Caco-2 (cell line): ENCODE measurements around the gene SH3BP5. TPM values are rescaled to one million over a fixed set of nuclear protein-coding genes. Genes with fewer than 3 reads are reported as not detected.
A peak's percentile ranks its signal among the peaks of the same experiment; 100 is the strongest.

Source experiments
- BruUV-seq: library from RNA; stranded (reverse); fragments of 400-500 nt; replicated peaks from 2 replicates; lab custom pipeline; 2021; lab: Mats Ljungman, UMichigan
- CTCF ChIA-PET: fragments of 300-600 bp; sonication (Branson Sonifier 250); formaldehyde crosslinking; loops from one replicate; lab custom pipeline; 2022; ENCODE audit warnings: antibody characterized with exemption; lab: Charles Lee
- POLR2A ChIA-PET: fragments of 300-600 bp; sonication (Branson Sonifier 250); formaldehyde crosslinking; loops from one replicate; lab custom pipeline; 2022; ENCODE audit warnings: antibody characterized with exemption; lab: Charles Lee
- DNase-seq, 2 experiments: peaks; one replicate each; pipeline versions ENCODE4 v3.0.0 to v3.0.0-alpha.2; 2020 to 2022
- H3K27me3 ChIP-seq: replicated peaks from 2 replicates; pipeline ENCODE4 v1.6.0; 2011; ENCODE audit warnings: low read length; ENCODE audit not compliant: control insufficient read depth, insufficient read depth
- H3K36me3 ChIP-seq: 2 replicates; pipeline ENCODE4 v1.5.1; 2011; ENCODE audit warnings: low read length; ENCODE audit not compliant: control insufficient read depth, insufficient read depth
- H3K4me1 ChIP-seq: fragments of 250-450 bp; sonication (Bioruptor Pico); 2 replicates; pipeline ENCODE4 v1.5.1; 2020; ENCODE audit warnings: mild to moderate bottlenecking
- H3K4me3 ChIP-seq: 2 replicates; pipeline ENCODE4 v1.5.1; 2011; ENCODE audit warnings: low read depth, mild to moderate bottlenecking, control low read depth, low read length
- H3K9me3 ChIP-seq: fragments of 250-450 bp; sonication (Bioruptor Pico); 2 replicates; pipeline ENCODE4 v1.5.1; 2020; ENCODE audit warnings: mild to moderate bottlenecking, moderate library complexity
- H3K27ac Mint-ChIP-seq: one replicate; pipeline ENCODE4 v1.8.0; 2022; ENCODE audit warnings: mixed read lengths; ENCODE audit not compliant: unreplicated experiment
- H3K27me3 Mint-ChIP-seq: one replicate; pipeline ENCODE4 v1.8.0; 2022; ENCODE audit warnings: mixed read lengths; ENCODE audit not compliant: insufficient read depth, unreplicated experiment
- H3K36me3 Mint-ChIP-seq: one replicate; pipeline ENCODE4 v1.8.0; 2022; ENCODE audit warnings: mild to moderate bottlenecking, mixed read lengths; ENCODE audit not compliant: insufficient read depth, unreplicated experiment
- H3K4me1 Mint-ChIP-seq: one replicate; pipeline ENCODE4 v1.8.0; 2022; ENCODE audit warnings: low read depth, mixed read lengths; ENCODE audit not compliant: unreplicated experiment
- H3K4me3 Mint-ChIP-seq: one replicate; pipeline ENCODE4 v1.8.0; 2022; ENCODE audit warnings: mild to moderate bottlenecking, moderate library complexity, mixed read lengths; ENCODE audit not compliant: unreplicated experiment
- H3K9me3 Mint-ChIP-seq: one replicate; pipeline ENCODE4 v1.8.0; 2022; ENCODE audit warnings: mixed read lengths; ENCODE audit not compliant: unreplicated experiment
- intact Hi-C: fragments of 100-400 bp; cut with micrococcal nuclease; formaldehyde crosslinking; loops from one replicate; pipeline ENCODE4 v1.10.0; 2022; ENCODE audit not compliant: unreplicated experiment
- total RNA-seq: library from RNA; stranded (reverse); gene quantifications from 2 replicates; pipeline ENCODE4 v1.2.3, GENCODE V29; 2022
- TF ChIP-seq, protein P1 (sequence below), 2 experiments: fragments of 200-600 bp in 1 of 2; IDR thresholded peaks; 1 replicate in 1 of 2; 2 replicates in 1 of 2; pipeline versions ENCODE4 v1.5.1 to v1.8.0; 2011 to 2022; ENCODE audit warnings: antibody characterized with exemption in 1 of 2, control low read depth in 1 of 2, inconsistent platforms in 1 of 2, low read depth in 1 of 2, low read length in 1 of 2, mild to moderate bottlenecking in 1 of 2, moderate library complexity in 1 of 2; ENCODE audit not compliant: insufficient read depth in 1 of 2, severe bottlenecking in 1 of 2, unreplicated experiment in 1 of 2

The SH3BP5 gene
- total RNA-seq, 1 experiment from 2014 or later = 26.1 TPM

GRCh38 chr3:15327941-15328340 is 4.4 kb downstream of the SH3BP5 start:
- no peak for DNase-seq
- intact Hi-C loops = no loop called here
- H3K4me1 Mint-ChIP-seq = peaks cover 23% of the 10 kb centered on the region

DNA sequence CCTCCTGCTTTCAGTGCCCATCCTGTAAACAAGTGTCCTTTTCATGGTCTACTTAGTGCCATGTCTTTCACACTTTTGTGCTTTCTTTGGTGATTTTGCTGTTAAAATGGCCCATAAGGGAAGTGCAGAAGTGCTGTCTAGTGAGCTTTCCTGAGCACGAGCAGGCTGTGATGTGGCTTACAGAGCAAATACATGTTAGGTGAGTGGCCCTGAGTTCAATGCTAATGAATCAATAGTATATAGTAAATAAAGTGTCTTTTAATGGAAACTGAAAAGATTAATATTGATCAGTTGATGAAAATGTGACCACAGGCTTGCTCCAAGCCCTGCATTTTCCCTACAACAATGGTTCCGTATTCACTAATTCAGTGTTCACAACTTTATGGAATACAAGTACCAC is 5.7 kb downstream of the SH3BP5 start:
- TF ChIP-seq, protein P1, sequence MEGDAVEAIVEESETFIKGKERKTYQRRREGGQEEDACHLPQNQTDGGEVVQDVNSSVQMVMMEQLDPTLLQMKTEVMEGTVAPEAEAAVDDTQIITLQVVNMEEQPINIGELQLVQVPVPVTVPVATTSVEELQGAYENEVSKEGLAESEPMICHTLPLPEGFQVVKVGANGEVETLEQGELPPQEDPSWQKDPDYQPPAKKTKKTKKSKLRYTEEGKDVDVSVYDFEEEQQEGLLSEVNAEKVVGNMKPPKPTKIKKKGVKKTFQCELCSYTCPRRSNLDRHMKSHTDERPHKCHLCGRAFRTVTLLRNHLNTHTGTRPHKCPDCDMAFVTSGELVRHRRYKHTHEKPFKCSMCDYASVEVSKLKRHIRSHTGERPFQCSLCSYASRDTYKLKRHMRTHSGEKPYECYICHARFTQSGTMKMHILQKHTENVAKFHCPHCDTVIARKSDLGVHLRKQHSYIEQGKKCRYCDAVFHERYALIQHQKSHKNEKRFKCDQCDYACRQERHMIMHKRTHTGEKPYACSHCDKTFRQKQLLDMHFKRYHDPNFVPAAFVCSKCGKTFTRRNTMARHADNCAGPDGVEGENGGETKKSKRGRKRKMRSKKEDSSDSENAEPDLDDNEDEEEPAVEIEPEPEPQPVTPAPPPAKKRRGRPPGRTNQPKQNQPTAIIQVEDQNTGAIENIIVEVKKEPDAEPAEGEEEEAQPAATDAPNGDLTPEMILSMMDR (IDR thresholded peaks at IDR 0.05; ENCODE audit: insufficient read depth in 1 of 2, low read depth in 1 of 2, low read length in 1 of 2, severe bottlenecking in 1 of 2, unreplicated experiment in 1 of 2) = no peak
- BruUV-seq = no TSS peak
- POLR2A ChIA-PET = no interaction called here
- no peaks in the 10 kb centered on the region for H3K9me3 Mint-ChIP-seq
- peaks cover 23% of the 10 kb centered on the region for H3K4me1 Mint-ChIP-seq
- Histone ChIP-seq H3K4me3 (no peak overlapping the region), H3K27me3 (no peaks in the 10 kb centered on the region), H3K36me3 (no peaks in the 10 kb centered on the region), H3K4me1 (peaks cover 32% of the 10 kb centered on the region), H3K9me3 (no peaks in the 10 kb centered on the region)
- H3K27ac Mint-ChIP-seq = no peak overlapping the region
- H3K27me3 Mint-ChIP-seq = no peaks in the 10 kb centered on the region
- H3K36me3 Mint-ChIP-seq = peaks cover 12% of the 10 kb centered on the region
- DNase-seq = no peak
- intact Hi-C loops = no loop called here
- H3K4me3 Mint-ChIP-seq = no peak overlapping the region
- CTCF ChIA-PET = interaction anchor here (2.2 kb wide), 1 partner anchor 59 kb away, joined by 10 read pairs; no protein-coding TSS in a partner anchor

More at GRCh38 chr3:15327941-15328340, 4.4 kb downstream of the SH3BP5 start:
- Mint-ChIP-seq H3K4me3 (no peak overlapping the region), H3K36me3 (peaks cover 16% of the 10 kb centered on the region), H3K27me3 (no peaks in the 10 kb centered on the region), H3K27ac (peak overlapping the region; percentile 5), H3K9me3 (no peaks in the 10 kb centered on the region)
- no peaks in the 10 kb centered on the region for H3K9me3 ChIP-seq
- ChIA-PET POLR2A (no interaction called here), CTCF (no interaction called here)
- H3K4me3 ChIP-seq = no peak overlapping the region
- peaks cover 36% of the 10 kb centered on the region for H3K4me1 ChIP-seq
- TF ChIP-seq, protein P1 (IDR thresholded peaks at IDR 0.05; ENCODE audit: insufficient read depth in 1 of 2, low read depth in 1 of 2, low read length in 1 of 2, severe bottlenecking in 1 of 2, unreplicated experiment in 1 of 2) = no peak
- H3K36me3 ChIP-seq = no peaks in the 10 kb centered on the region
- no TSS peak for BruUV-seq
- no peaks in the 10 kb centered on the region for H3K27me3 ChIP-seq

DNA sequence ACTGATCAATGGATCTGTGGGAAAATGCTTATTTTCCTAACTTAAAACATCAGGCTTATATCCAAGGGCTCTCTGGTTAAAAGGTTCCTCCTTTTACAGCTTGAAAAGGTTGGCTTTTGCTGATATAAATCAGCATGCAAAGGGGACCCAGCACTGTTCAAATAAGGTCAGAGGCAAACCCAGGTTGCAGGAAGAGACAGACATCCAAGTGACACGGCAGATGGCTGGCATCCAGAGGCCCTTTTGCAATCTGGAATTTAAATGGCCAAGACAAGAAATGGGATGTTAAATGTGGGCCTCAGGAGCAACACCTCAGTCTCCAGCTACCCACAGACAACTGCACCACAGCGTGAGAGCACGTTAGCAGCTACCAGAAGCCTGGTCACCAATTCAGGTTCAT is 6.3 kb downstream of the SH3BP5 start:
- Mint-ChIP-seq H3K9me3 (no peaks in the 10 kb centered on the region), H3K36me3 (peaks cover 12% of the 10 kb centered on the region), H3K27ac (peak overlapping the region; percentile 79), H3K4me3 (no peak overlapping the region), H3K4me1 (peaks cover 23% of the 10 kb centered on the region), H3K27me3 (no peaks in the 10 kb centered on the region)
- no TSS peak for BruUV-seq
- Histone ChIP-seq H3K9me3 (no peaks in the 10 kb centered on the region), H3K4me3 (no peak overlapping the region), H3K4me1 (peaks cover 32% of the 10 kb centered on the region), H3K36me3 (no peaks in the 10 kb centered on the region), H3K27me3 (no peaks in the 10 kb centered on the region)
- DNase-seq = no peak
- TF ChIP-seq, protein P1 (IDR thresholded peaks at IDR 0.05; ENCODE audit: insufficient read depth in 1 of 2, low read depth in 1 of 2, low read length in 1 of 2, severe bottlenecking in 1 of 2, unreplicated experiment in 1 of 2) = no peak
- intact Hi-C loops = no loop called here
- ChIA-PET POLR2A (no interaction called here), CTCF (interaction anchor here (0.9 to 2.2 kb wide), 2 partner anchors 15 to 58 kb away, joined by 4 to 10 read pairs; no protein-coding TSS in a partner anchor)
